NCI-H187 treated with DMSO at 0.1 percent for 48 hours (cell line): Measurements from ENCODE around the gene RPRD2.

Source experiments
- DNase-seq: peaks from one replicate; lab custom pipeline; 2025; lab: John Stamatoyannopoulos, UW

RPRD2 gene

GRCh38 chr1:150514913-150515327 is 151.0 kb downstream of the RPRD2 start:
- DNase-seq = no peak

- peak; percentile 94 for DNase-seq
Measured at GRCh38 chr1:150515328-150516049, 151.5 kb downstream of the RPRD2 start, which contains the start of gene FALEC. TSS of gene FALEC (plus strand) at chr1:150515752.

GRCh38 chr1:150516050-150516591 is 152.2 kb downstream of the RPRD2 start:
- peak; percentile 30 for DNase-seq

GRCh38 chr1:150516616-150517015 is 152.7 kb downstream of the RPRD2 start:
- no peak for DNase-seq

GRCh38 chr1:150521196-150521968 is 157.4 kb downstream of the RPRD2 start:
- no peak for DNase-seq

- no peak for DNase-seq
Measured at GRCh38 chr1:150525348-150525747, 161.4 kb downstream of the RPRD2 start.
